OCI-LY3 (cell line): Measurements from ENCODE around the gene PLXDC2.
"Not testable (repeated sequence)": the region's sequence is repeated elsewhere in the genome, so short reads cannot be mapped to it uniquely, and the experiment has no call there.

Experiments used
- H2AFZ ChIP-seq: fragments of 200-600, 300-600 bp; shearing (Covaris generic); 2 replicates; pipeline ENCODE4 v1.6.0; 2014; ENCODE audit warnings: antibody characterized with exemption, low read depth, low read length
- H3K27ac ChIP-seq: fragments of 200-600, 300-600 bp; sonication (generic); 2 replicates; pipeline ENCODE4 v1.5.1; 2014; ENCODE audit warnings: mild to moderate bottlenecking, low read length, moderate library complexity, mixed read lengths
- H3K27me3 ChIP-seq: fragments of 200-600, 300-600 bp; sonication (generic); 2 replicates; pipeline ENCODE4 v1.6.1; 2014; ENCODE audit warnings: low read depth, low read length, mixed read lengths
- H3K36me3 ChIP-seq: fragments of 200-600, 300-600 bp; sonication (generic); replicated peaks from 2 replicates; pipeline ENCODE3; 2014; ENCODE audit warnings: low read depth, low read length, mixed read lengths
- H3K4me1 ChIP-seq: fragments of 300-600, 200-600 bp; sonication (generic); 2 replicates; pipeline ENCODE4 v1.6.1; 2014; ENCODE audit warnings: low read length, mixed read lengths
- H3K4me2 ChIP-seq: fragments of 200-600, 300-600 bp; sonication (generic); 2 replicates; pipeline ENCODE4 v1.6.1; 2014; ENCODE audit warnings: low read length, mixed read lengths
- H3K4me3 ChIP-seq: fragments of 300-600, 200-600 bp; sonication (generic); 2 replicates; pipeline ENCODE4 v1.5.1; 2014; ENCODE audit warnings: antibody characterized with exemption, mild to moderate bottlenecking, low read length, moderate library complexity
- H3K79me2 ChIP-seq: fragments of 300-600, 200-600 bp; shearing (Covaris generic); 2 replicates; pipeline ENCODE4 v1.6.1; 2014; ENCODE audit warnings: mild to moderate bottlenecking, low read length, mixed read lengths
- H3K9ac ChIP-seq: fragments of 300-600, 200-600 bp; shearing (Covaris generic); 2 replicates; pipeline ENCODE4 v1.6.0; 2014; ENCODE audit warnings: mild to moderate bottlenecking, low read length, moderate library complexity
- H3K9me3 ChIP-seq: fragments of 200-600, 300-600 bp; shearing (Covaris generic); 2 replicates; pipeline ENCODE4 v1.6.1; 2014; ENCODE audit warnings: low read length, mixed read lengths; ENCODE audit not compliant: insufficient read depth
- H4K20me1 ChIP-seq: fragments of 200-600, 300-600 bp; sonication (generic); 2 replicates; pipeline ENCODE4 v1.6.1; 2016; ENCODE audit warnings: low read length, mixed read lengths; ENCODE audit not compliant: insufficient read depth
- CTCF ChIP-seq: fragments of 200-600, 300-600 bp; sonication (generic); IDR thresholded peaks from 2 replicates; pipeline ENCODE4 v1.5.1; 2014; ENCODE audit warnings: antibody characterized with exemption, low read length, low read depth
- EZH2phosphoT487 ChIP-seq: fragments of 200-600 bp; shearing (Covaris generic); IDR thresholded peaks from 2 replicates; pipeline ENCODE4 v1.6.1; 2018; ENCODE audit warnings: antibody characterized with exemption, mixed run types, low read depth

Gene PLXDC2

GRCh38 chr10:20041931-20042330 lies 225.7 kb downstream of the PLXDC2 start:
- H2AFZ ChIP-seq: no peak overlapping the region
- H3K36me3 ChIP-seq: no peaks in the 10 kb centered on the region
- H3K27me3 ChIP-seq: no peaks in the 10 kb centered on the region
- no peaks in the 10 kb centered on the region for H4K20me1 ChIP-seq
- H3K9ac ChIP-seq: no peak overlapping the region
- no peaks in the 10 kb centered on the region for H3K79me2 ChIP-seq
- H3K27ac ChIP-seq: no peak overlapping the region
- no peak overlapping the region for H3K4me3 ChIP-seq
- H3K9me3 ChIP-seq: no peaks in the 10 kb centered on the region
- no peak overlapping the region for H3K4me2 ChIP-seq
- H3K4me1 ChIP-seq: no peaks in the 10 kb centered on the region
- TF ChIP-seq EZH2phosphoT487 (no peak), CTCF (no peak)

- H3K27me3 ChIP-seq: not testable (repeated sequence)
Observed at GRCh38 chr10:20045100-20045499, 228.9 kb downstream of the PLXDC2 start.

GRCh38 chr10:20048161-20048560 lies 231.9 kb downstream of the PLXDC2 start:
- Histone ChIP-seq H2AFZ (no peak overlapping the region), H3K27ac (no peak overlapping the region), H3K36me3 (no peaks in the 10 kb centered on the region), H3K79me2 (no peaks in the 10 kb centered on the region), H3K4me3 (no peak overlapping the region), H3K9ac (no peak overlapping the region), H3K4me2 (no peak overlapping the region), H3K27me3 (no peaks in the 10 kb centered on the region), H4K20me1 (no peaks in the 10 kb centered on the region), H3K4me1 (no peaks in the 10 kb centered on the region), H3K9me3 (no peaks in the 10 kb centered on the region)
- TF ChIP-seq EZH2phosphoT487: no peak
- no peak for TF ChIP-seq CTCF

More at GRCh38 chr10:20045100-20045499, 228.9 kb downstream of the PLXDC2 start:
- H3K79me2 ChIP-seq, H3K4me1 ChIP-seq, H4K20me1 ChIP-seq, H3K4me2 ChIP-seq, H3K36me3 ChIP-seq, H2AFZ ChIP-seq, H3K27ac ChIP-seq, H3K9me3 ChIP-seq, H3K4me3 ChIP-seq, H3K9ac ChIP-seq: not testable (repeated sequence)

GRCh38 chr10:20058135-20058534 lies 241.9 kb downstream of the PLXDC2 start:
- Histone ChIP-seq H3K27ac (no peak overlapping the region), H4K20me1 (no peaks in the 10 kb centered on the region), H3K9me3 (no peaks in the 10 kb centered on the region), H3K36me3 (no peaks in the 10 kb centered on the region), H3K4me1 (no peaks in the 10 kb centered on the region), H2AFZ (no peak overlapping the region), H3K4me3 (no peak overlapping the region), H3K79me2 (no peaks in the 10 kb centered on the region), H3K27me3 (no peaks in the 10 kb centered on the region), H3K4me2 (no peak overlapping the region), H3K9ac (no peak overlapping the region)
- TF ChIP-seq CTCF (no peak), EZH2phosphoT487 (no peak)
